Left colon (tissue), 2 donors: Measurements from ENCODE around the gene GPC5. TPM values are rescaled to one million over a fixed set of nuclear protein-coding genes. Genes with fewer than 3 reads are reported as not detected.
A peak's percentile ranks its signal among the peaks of the same experiment; 100 is the strongest.
"Not testable (repeated sequence)": the region's sequence is repeated elsewhere in the genome, so short reads cannot be mapped to it uniquely, and the experiment has no call there.

Experiments
- ATAC-seq: fragments of 200-7000 bp; cut with Tn5 transposase; one replicate; pipeline ENCODE4 v1.9.1; 2020; ENCODE audit warnings: mild to moderate bottlenecking, moderate library complexity
- DNase-seq, 2 donors: peaks; one replicate each; pipeline ENCODE4 v3.0.0-alpha.2; 2020
- intact Hi-C, 2 donors: fragments of 100-400 bp; cut with DNase I in 1 of 2; cut with micrococcal nuclease in 1 of 2; formaldehyde crosslinking; loops; one replicate each; pipeline versions ENCODE4 v1.11.2 to v1.14.0; 2022; cut with DNase I, micrococcal nuclease
- total RNA-seq, 2 donors: library from RNA; stranded (reverse); fragmentation: NEBNext Ultra II Directional; extraction: Animal tissue kit (Norgen Biotek cat#: 25700); gene quantifications; one replicate each; pipeline ENCODE4 v1.2.1, GENCODE V29; 2021
- donor health status: DM: no; HTN: no; CAD: no.
- donor health status: DM: yes; HTN: yes; CAD: no.

GPC5 gene
- total RNA-seq, 2 donors from 2014 or later, result 0.22 to 0.24 TPM

DNA sequence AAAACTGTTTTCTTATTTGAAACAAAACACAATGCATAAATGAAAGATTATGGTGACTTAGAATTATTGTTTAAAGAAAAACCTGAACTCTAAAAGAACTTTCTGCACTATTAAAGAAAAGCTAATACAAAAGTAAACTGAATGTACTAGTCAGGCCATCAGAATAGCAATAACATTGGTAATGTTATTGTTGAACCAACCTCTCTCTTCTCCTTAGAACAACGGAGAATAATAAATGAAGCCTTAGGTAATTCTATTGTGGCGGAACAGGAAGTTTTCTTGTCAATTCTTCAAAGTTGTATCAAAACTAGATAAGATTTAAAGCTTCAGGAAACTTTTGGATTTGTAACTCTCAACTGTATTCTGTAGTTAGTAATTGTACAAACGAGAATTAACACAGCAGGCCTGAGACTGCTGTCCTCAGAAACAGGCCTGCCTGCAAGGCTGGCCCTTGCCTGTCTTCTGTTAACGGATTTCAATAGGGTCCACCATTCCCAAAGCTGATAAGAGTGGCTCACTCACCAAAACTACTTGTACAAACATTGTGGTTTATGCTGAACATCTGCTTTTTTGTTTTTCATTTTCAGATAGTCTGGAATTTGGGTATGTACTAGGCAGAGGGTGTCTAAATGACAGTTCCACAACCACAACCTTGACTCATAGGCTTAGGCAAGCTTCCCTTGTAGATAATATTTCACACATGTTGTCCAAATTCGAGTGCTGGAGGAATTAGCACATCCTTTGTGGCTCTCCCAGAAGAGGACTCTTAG, 825.8 kb downstream of the GPC5 start:
- intact Hi-C loops, result no loop called here
- DNase-seq (no peak), ATAC-seq (peak; percentile 34)

DNA sequence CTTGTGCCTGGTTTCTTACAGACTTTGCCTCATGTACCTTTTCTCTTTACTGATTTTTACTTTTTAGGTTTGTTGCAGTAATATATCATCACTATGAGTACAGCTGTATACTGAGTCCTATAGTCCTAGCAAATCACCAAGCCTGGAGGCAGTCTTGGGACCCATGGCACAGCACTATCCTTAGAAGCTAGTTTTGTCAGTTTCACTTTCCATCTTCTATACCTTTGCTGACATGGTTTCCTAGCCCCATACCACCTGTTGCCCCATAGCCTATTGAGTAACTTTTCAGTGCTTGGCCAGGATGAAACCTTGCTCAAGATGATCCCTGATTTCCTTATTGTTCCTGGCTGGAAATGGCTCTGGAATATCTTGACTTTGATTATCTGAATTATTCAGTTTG, 826.4 kb downstream of the GPC5 start:
- ATAC-seq (peak; percentile 54), DNase-seq (peak in 1 of 2 donors; percentile 27)
- intact Hi-C loops, result no loop called here

DNA sequence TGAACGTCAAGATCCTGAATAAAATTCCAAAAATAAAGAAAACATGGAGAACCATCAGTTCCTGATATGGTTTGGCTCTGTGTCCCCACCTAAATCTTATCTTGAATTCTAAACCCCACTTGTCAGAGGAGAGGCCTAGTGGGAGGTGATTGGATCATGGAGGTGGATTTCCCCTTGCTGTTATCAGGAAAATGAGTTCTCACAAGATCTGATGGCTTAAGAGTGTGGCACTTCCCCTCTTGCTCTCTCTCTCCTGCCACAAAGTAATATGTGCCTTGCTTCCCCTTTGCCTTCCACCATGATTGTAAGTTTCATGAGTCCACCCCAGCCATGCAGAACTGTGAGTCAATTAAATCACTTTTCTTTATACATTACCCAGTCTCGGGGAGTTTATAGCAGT, 827.4 kb downstream of the GPC5 start:
- DNase-seq (no peak), ATAC-seq (no peak)
- intact Hi-C loops, result no loop called here

DNA sequence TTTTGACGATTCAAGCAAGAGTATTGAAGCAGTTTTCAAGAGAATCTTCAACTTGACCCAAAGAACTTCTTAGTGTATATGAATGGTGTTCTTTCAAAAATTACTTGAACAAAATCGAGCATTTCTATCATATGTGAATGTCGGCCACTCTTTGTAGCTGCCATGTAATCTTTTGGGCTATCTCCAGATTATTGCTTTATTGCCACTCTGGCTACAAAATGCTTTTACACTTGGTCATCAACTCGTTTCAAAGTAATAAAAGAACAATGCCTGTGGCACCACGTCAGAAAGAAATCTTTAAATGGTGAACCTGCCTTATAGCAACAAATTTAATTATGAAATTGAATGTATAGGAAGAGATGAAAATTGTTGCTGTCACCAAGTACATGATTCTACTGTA, 834.5 kb downstream of the GPC5 start:
- intact Hi-C loops, result no loop called here
- DNase-seq (no peak), ATAC-seq (peak; percentile 96)

DNA sequence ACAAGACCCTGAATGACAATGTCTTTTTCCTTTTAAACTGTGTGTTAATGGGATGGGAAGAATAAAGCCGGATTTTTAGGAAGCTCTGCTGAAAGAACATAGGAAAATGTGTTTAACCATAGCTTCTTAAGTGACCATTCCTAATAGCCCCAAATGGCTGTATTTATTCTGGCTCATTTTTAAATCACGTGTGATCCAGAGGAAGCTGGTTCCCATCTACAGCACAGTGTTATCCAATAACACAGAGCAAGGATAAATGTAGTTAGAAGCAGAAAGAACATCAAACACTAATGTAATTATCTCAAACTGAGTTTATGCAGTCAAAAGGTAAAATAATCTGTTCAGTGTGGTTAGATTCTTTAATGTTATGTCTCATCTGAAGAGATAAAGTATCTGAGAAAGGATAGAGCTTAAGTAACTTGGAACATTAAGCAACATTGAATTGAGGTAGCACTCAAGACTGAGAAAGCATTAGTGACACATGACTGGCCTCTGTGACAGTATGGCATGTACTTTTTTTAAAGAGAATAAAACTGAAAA, 853.3 kb downstream of the GPC5 start:
- no peak for DNase-seq
- intact Hi-C loops, result no loop called here
- no peak for ATAC-seq

DNA sequence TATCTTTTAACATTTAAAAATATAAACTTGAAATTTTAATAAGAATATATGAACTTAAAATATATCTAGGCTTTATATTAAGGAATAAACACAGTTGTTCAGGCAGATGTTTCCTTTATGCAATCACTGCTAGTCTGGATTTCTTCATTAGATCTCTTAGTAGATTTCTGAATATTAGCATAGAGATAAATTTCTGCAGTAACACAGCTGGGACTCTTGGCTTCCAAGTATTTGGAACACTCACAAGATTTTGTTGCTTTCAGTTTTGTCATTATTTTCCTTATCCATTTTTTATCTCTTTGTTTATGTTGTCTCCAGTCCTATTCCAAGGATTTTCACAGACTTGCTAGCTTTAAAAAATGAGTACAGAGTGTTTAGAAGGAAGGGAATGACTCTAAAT, 857.1 kb downstream of the GPC5 start:
- DNase-seq, result no peak
- ATAC-seq, result no peak
- intact Hi-C loops, result no loop called here

DNA sequence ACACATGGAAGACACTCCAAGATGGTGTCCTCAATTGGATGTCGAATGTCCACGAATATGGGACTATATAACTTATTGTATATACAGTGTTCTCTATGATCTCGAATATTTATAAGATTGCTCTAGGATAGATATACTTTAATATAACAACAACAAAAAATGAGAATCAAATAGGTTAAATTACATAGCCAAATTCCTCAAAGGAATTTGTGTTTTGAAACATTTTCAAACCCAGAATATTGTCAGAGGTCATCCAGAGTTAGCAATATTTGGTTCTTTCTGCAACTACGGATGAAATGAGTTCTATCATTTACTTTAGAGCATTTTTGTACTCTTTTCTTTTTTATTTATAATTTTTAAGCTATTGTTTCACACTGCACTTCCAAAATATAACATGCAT, 857.8 kb downstream of the GPC5 start:
- intact Hi-C loops, result no loop called here
- DNase-seq (no peak), ATAC-seq (no peak)

DNA sequence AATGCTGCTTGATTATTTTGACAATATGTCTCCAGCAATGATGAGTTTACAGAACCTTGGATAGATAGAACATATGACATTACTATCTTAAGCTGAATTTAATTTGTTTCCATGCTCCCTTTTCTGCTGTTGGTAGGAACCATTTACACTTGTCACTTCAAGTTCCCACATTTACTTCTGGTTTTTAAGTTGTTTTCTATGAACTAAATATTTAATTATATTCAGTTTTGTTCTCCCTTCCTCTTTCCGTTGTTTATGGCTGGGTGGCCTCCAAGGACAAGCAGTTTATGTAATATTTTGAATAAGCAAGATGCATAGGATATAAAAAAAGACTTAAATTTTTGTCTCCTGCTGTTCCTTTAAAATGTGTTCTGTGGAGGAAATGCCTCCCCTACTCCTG, 860.6 kb downstream of the GPC5 start:
- DNase-seq, result no peak
- no peak for ATAC-seq
- intact Hi-C loops, result no loop called here

DNA sequence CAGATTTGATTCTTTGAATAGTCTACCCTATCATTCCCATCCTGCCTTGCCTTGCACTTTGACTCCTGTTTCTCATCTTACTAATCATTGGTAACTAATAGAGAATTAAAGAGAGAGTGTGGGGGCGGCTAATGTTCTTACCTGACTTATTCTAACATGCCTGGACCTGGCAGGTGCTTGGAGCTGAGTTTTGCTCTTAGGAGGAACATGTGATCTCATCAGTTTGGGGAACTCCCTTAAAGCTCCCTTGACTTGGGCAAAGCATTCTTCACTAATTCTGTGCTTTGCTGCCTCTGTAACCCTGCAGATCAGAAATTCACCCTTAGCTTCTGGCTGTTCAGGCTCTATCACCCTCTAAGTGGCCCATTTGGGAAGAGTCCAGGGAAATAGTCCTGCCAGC, 861.1 kb downstream of the GPC5 start:
- ATAC-seq (no peak), DNase-seq (no peak)
- intact Hi-C loops, result no loop called here

DNA sequence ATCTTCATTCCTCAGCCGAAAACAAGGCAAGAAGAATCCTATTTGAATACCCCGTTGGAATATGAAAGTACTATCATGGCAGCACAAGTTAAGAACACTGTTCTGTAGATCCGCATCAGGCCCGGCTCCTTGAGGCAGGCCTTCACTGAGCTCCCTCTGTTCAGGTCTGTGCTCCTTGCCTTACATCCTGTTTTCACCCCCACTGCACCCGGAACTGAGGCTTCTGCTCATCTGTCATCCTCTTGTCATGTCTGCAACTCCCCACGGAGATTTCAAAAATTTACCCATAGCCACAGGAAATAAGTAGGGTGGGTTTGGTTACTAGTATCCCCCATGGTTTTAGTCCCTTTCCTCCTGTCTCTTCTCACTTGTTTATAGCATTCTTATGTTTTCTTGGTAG, 861.9 kb downstream of the GPC5 start:
- intact Hi-C loops, result no loop called here
- no peak for ATAC-seq

DNA sequence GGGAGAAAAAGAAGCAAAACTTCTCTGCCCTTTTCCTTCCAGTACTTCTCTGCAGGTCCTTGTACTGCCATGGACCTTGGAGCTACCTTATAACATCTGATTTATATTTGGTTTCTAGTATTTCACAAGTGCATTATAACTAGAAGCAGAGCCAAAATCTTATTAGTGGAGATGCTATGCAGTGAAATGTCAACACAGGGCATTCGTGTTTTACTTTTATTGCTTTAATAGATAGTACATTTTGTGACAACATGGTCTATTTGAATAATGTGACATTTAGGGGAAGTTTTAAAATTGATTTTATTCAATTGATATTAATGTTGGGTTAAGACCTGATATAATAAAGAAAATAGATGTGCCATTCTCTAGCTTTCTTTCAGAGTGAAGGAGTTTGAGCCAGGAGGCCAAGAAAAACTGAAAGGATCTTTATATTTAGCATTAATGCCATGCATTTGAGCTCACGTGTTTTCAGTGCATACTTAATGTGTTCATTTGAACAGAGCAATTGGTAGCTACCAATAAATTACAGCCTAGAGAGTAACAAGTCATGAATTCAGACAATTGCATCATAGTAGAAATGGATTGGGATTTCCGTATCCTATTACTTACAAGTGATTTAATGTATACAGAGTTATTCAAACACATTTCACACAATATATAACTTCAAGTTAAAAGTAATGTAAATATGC, 863.8 kb downstream of the GPC5 start:
- ATAC-seq (no peak), DNase-seq (no peak)
- intact Hi-C loops, result no loop called here

More for the DNA sequence above, 861.9 kb downstream of the GPC5 start:
- DNase-seq, result no peak

DNA sequence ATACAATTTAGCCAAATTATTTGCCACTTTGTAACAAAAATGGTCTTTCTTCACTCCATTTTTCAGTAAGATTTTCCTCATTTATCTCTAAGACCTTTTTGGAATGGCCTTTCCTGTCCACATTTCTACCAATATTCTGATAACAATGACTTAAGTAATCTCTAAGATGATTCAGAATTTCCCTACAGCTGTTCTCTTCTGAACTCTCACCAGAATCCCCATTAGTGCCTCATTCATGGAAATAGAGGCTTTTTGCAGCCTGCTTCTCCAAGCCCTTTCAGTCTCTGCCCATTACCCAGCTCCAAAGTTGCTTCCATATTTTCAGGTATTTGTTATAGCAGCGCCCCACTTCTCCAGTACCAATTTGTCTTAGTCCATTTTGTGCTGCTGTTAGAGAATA, 867.0 kb downstream of the GPC5 start:
- no peak for DNase-seq
- intact Hi-C loops, result no loop called here
- no peak for ATAC-seq

DNA sequence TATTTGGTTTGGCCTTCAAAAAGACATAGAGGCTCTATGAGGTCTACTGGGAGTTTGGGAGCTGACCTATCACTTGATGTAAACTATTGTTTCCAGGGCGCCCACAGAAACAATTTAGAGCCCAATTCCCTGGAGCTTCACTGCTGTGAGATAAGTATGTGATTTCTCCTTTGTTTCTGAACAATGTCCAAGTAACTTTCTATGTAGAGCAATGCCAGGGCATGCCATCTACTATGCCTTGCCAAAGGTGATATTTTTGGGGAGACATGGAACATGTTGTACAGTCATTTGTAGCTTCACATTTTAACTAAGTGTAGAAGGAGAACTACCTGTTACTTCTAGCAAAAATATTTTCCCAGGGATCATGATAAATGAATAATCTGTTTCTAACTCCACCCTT, 872.6 kb downstream of the GPC5 start:
- DNase-seq (no peak), ATAC-seq (no peak)
- intact Hi-C loops, result no loop called here

DNA sequence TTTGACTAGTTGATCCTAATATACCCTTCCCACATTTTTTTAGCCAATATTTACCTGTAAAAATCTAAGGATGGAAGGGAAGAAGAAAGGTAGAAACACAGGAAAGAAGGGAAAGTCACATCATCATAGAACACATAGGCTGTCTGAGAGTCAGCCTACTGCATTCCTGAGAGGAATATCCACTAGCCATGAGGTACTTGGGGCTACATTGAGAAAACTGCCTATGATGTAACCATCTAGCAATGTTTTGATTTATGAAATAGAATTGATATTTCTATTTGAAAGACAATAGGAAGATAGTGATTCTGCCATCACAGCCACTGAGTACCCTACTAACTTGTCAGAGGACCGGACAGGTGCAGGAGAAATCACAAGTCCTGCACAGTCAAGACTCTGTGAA, 873.8 kb downstream of the GPC5 start:
- intact Hi-C loops, result no loop called here
- ATAC-seq, result no peak
- DNase-seq, result no peak

DNA sequence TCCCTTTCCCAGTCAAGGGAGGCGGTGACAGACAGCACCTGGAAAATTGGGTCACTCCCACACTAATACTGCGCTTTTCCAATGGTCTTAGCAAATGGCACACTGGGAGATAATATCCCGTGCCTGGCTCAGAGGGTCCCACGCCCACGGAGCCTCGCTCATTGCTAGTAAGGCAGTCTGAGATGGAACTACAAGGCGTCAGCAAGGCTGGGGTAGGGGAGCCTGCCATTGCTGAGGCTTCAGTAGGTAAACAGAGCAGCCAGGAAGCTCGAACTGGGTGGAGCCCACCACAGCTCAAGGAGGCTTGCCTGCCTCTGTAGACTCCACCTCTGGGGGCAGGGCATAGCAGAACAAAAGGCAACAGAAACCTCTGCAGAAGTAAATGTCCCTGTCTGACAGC, 882.6 kb downstream of the GPC5 start:
- ATAC-seq, intact Hi-C loops: not testable (repeated sequence)

DNA sequence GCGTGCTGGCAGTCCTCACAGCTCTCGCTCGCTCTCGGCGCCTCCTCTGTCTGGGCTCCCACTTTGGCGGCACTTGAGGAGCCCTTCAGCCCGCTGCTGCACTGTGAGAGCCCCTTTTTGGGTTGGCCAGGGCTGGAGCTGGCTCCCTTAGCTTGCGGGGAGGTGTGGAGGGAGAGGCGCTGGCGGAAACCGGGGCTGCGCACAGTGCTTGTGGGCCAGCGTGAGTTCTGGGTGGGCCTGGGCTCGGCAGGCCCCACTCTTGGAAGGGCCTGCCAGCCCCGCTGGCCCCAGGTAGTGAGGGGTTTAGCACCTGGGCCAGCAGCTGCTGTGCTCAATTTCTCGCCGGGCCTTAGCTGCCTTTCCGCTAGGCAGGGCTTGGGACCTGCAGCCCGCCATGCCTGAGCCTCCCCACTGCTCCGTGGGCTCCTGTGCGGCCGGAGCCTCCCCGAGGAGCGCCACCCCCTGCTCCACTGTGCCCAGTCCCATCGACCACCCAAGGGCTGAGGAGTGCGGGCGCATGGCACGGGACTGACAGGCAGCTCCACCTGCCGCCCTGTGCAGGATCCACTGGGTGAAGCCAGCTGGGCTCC, 892.4 kb downstream of the GPC5 start:
- intact Hi-C loops, ATAC-seq, DNase-seq: not testable (repeated sequence)

More for the DNA sequence above, 882.6 kb downstream of the GPC5 start:
- not testable (repeated sequence) for DNase-seq

DNA sequence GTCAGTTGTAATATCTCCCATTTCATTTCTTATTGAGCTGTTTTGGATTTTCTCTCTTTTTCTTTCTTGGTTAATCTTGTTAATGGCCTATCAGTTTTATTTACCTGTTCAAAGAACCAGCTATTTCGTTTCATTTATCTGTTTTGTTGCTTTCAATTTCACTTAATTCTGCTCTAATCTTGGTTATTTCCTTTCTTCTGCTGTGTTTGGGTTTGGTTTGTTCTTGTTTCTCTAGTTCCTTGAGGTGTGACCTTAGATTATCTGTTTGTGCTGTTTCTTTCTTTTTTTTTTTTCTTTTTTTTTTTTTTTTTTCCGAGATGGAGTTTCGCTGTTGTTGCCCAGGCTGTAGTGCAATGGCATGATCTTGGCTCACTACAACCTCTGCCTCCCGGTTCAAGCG, 896.1 kb downstream of the GPC5 start:
- ATAC-seq, DNase-seq, intact Hi-C loops: not testable (repeated sequence)

DNA sequence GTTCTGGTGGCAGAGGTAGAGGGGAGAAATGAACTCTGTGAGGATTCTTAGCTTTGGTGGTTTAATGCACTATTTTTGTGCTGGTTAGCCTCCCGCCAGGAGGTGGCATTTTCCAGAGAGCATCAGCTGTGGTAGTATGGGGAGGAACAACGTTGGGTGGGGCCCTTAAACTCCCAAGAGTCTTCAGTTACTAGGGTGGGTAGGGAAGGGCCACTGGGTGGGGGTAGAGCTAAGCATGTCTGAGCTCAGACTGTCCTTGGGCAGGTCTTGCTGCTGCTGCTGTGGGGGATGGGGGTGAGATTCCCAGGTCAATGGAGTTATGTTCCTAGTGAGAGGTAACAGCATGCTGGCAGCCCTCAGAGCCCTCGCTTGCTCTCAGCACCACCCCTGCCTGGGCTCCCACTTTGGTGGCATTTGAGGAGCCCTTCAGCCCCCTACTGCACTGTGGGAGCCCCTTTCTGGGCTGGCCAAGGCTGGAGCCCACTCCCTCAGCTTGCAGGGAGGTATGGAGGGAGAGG, 897.8 kb downstream of the GPC5 start:
- DNase-seq, intact Hi-C loops, ATAC-seq: not testable (repeated sequence)
